LNCAP (cell line): ENCODE data around the gene FAM83G.

ENCODE experiments used
- TF ChIP-seq, protein P1 (sequence below): fragments of 450-650 bp; IDR thresholded peaks from 2 replicates; pipeline ENCODE4 v1.5.1; 2017; ENCODE audit warnings: mild to moderate bottlenecking

Gene FAM83G

GRCh38 chr17:19021622-19022083 lies 17.1 kb upstream of the FAM83G start:
- TF ChIP-seq, protein P1, sequence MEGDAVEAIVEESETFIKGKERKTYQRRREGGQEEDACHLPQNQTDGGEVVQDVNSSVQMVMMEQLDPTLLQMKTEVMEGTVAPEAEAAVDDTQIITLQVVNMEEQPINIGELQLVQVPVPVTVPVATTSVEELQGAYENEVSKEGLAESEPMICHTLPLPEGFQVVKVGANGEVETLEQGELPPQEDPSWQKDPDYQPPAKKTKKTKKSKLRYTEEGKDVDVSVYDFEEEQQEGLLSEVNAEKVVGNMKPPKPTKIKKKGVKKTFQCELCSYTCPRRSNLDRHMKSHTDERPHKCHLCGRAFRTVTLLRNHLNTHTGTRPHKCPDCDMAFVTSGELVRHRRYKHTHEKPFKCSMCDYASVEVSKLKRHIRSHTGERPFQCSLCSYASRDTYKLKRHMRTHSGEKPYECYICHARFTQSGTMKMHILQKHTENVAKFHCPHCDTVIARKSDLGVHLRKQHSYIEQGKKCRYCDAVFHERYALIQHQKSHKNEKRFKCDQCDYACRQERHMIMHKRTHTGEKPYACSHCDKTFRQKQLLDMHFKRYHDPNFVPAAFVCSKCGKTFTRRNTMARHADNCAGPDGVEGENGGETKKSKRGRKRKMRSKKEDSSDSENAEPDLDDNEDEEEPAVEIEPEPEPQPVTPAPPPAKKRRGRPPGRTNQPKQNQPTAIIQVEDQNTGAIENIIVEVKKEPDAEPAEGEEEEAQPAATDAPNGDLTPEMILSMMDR = no peak

DNA sequence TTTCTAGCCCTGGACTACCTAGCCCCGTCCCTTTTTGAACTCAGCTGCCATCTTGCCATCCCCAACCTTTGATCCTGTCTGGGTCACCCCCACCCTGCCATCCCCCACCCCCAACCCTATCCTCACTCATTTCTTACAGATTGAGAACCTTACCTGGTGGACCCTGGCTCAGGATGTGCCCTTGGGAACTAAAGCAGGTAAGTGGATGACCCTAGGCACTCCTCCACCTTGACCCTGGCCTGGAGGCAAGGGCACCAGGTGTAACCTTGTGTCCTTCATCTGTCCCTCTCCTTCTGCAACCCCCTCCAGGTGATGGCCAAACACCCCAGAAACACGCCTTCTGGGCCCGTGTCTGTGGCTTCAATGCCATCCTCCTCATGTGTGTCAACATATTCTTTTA lies 15.5 kb upstream of the FAM83G start:
- TF ChIP-seq, protein P1 = no peak

DNA sequence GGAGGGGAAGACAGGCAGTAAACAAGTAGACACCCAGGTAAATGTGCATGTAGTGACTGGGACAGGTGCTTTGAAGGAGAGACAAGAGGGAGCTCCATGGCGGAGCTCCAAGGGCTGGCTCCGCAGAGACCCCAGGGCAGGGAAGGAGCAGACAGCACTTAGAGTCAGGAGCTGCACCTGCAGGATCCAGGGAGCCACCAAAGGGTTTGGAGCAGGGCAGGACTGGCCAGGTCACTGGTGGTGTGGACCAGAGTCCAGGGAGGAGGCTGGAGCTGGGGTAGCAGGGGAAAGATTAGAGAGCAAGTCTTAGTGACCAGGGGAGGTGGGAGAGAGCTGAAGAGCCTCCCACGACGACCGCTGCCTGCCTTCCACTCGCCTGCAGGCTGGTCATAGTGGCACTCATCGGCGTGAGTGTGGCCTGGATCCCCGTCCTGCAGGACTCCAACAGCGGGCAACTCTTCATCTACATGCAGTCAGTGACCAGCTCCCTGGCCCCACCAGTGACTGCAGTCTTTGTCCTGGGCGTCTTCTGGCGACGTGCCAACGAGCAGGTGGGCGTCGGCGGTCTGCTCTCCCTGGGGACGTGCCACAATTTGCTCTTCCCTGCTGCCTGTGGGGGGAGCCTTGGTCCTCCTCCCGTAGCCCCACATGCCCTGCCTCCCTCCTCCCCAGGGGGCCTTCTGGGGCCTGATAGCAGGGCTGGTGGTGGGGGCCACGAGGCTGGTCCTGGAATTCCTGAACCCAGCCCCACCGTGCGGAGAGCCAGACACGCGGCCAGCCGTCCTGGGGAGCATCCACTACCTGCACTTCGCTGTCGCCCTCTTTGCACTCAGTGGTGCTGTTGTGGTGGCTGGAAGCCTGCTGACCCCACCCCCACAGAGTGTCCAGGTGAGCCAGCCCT lies 14.7 kb upstream of the FAM83G start:
- TF ChIP-seq, protein P1 = no peak

- TF ChIP-seq, protein P1 = no peak
These were observed 14.0 kb upstream of the FAM83G start for GRCh38 chr17:19018600-19018950.

DNA sequence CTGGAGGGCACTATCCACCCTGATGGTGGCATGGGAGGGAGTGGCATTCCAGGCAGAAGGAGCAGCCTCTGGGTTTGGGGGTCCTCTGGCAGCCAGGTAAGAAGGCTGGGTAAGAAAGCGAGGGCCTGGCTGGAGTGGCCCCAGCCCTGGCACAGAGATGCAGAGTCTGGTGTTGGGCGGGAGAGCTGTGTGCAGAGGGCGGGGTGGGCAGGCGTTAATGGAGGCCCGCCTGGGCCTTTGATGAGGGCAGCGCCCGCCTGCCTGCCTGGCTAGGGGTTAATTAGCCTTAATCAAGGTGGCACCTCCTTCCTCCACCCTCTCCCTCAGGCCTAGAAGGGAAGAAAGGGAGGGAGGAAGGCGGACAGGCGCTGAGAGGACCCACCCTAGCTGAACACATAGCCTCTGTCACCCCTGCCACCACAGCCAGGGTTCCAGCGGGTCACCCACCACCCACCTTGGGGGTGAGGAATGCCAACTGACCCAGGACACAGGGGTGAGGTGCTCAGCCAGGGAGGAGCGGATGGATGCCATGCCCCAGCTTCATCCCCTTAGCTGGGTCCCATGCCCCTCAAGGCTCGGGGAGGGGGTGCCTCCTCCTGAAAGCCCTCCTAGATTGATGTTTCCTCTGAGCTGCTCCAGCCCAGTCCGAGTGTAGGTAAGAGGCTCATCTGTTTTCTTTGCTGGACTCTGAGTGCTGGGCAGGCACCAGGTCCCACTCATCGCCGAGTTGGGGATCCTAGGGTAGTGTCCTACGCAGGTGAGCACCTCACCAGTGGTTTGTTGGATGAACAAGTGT lies 13.4 kb upstream of the FAM83G start:
- TF ChIP-seq, protein P1 = no peak

GRCh38 chr17:19017401-19017800 lies 12.8 kb upstream of the FAM83G start:
- TF ChIP-seq, protein P1 = no peak

- TF ChIP-seq, protein P1 = no peak
These were observed 12.3 kb upstream of the FAM83G start for GRCh38 chr17:19016881-19017280.
